Parathyroid adenoma (tissue), 2 donors: ENCODE results near the gene EXOSC10.

Experiments used
- H2AFZ ChIP-seq: fragments of 300-600 bp; sonication (generic); one replicate; pipeline ENCODE4 v1.7.0; 2017; ENCODE audit warnings: antibody characterized with exemption, mild to moderate bottlenecking
- H3K27ac ChIP-seq: fragments of 300-600 bp; sonication (generic); one replicate; pipeline ENCODE4 v1.7.0; 2017
- H3K27me3 ChIP-seq: fragments of 300-600 bp; sonication (generic); one replicate; pipeline ENCODE4 v1.7.0; 2017; ENCODE audit warnings: low read length; ENCODE audit not compliant: control insufficient read depth, insufficient read depth
- H3K36me3 ChIP-seq: fragments of 300-600 bp; sonication (generic); one replicate; pipeline ENCODE4 v1.7.0; 2017; ENCODE audit warnings: low read length; ENCODE audit not compliant: control insufficient read depth, insufficient read depth
- H3K4me1 ChIP-seq: fragments of 300-600 bp; sonication (generic); one replicate; pipeline ENCODE4 v1.7.0; 2017; ENCODE audit warnings: control low read depth
- H3K4me2 ChIP-seq: fragments of 300-600 bp; sonication (generic); one replicate; pipeline ENCODE4 v1.7.0; 2017; ENCODE audit warnings: low read length
- H3K4me3 ChIP-seq: fragments of 300-600 bp; sonication (generic); one replicate; pipeline ENCODE4 v1.7.0; 2017; ENCODE audit warnings: low read depth, low read length
- H3K79me2 ChIP-seq: fragments of 300-600 bp; sonication (generic); one replicate; pipeline ENCODE4 v1.7.0; 2017; ENCODE audit warnings: control low read depth
- H3K9ac ChIP-seq: fragments of 300-600 bp; sonication (generic); one replicate; pipeline ENCODE4 v1.7.0; 2017; ENCODE audit warnings: mild to moderate bottlenecking
- H3K9me3 ChIP-seq: fragments of 300-600 bp; sonication (generic); one replicate; pipeline ENCODE4 v1.7.0; 2017; ENCODE audit warnings: low read length; ENCODE audit not compliant: control insufficient read depth
- CTCF ChIP-seq: fragments of 300-600 bp; sonication (generic); IDR thresholded peaks from one replicate; pipeline ENCODE4 v1.7.0; 2017; ENCODE audit warnings: antibody characterized with exemption, mild to moderate bottlenecking
- donor health status: primary hyperparathyroidism.

The EXOSC10 gene

GRCh38 chr1:11129649-11130390 lies 30.2 kb upstream of the EXOSC10 start:
- no peaks in the 10 kb centered on the region for H3K9me3 ChIP-seq
- no peak for TF ChIP-seq CTCF
- no peaks in the 10 kb centered on the region for H3K27me3 ChIP-seq
- no peak overlapping the region for H3K4me3 ChIP-seq
- no peaks in the 10 kb centered on the region for H3K79me2 ChIP-seq
- no peak overlapping the region for H3K9ac ChIP-seq
- no peak overlapping the region for H3K27ac ChIP-seq
- H2AFZ ChIP-seq = no peak overlapping the region
- no peaks in the 10 kb centered on the region for H3K4me1 ChIP-seq
- no peak overlapping the region for H3K4me2 ChIP-seq
- H3K36me3 ChIP-seq = no peaks in the 10 kb centered on the region

GRCh38 chr1:11126569-11126968 lies 26.9 kb upstream of the EXOSC10 start:
- no peaks in the 10 kb centered on the region for H3K79me2 ChIP-seq
- TF ChIP-seq CTCF = no peak
- no peak overlapping the region for H3K27ac ChIP-seq
- no peaks in the 10 kb centered on the region for H3K9me3 ChIP-seq
- no peaks in the 10 kb centered on the region for H3K27me3 ChIP-seq
- H3K36me3 ChIP-seq = no peaks in the 10 kb centered on the region
- H3K4me3 ChIP-seq = no peak overlapping the region
- no peak overlapping the region for H3K4me2 ChIP-seq
- no peak overlapping the region for H2AFZ ChIP-seq
- no peaks in the 10 kb centered on the region for H3K4me1 ChIP-seq
- no peak overlapping the region for H3K9ac ChIP-seq

- Histone ChIP-seq H3K27ac (no peak overlapping the region), H3K9ac (no peak overlapping the region), H3K9me3 (no peaks in the 10 kb centered on the region), H3K27me3 (no peaks in the 10 kb centered on the region), H2AFZ (no peak overlapping the region), H3K36me3 (no peaks in the 10 kb centered on the region), H3K4me3 (no peak overlapping the region), H3K4me1 (no peaks in the 10 kb centered on the region), H3K4me2 (no peak overlapping the region), H3K79me2 (no peaks in the 10 kb centered on the region)
- TF ChIP-seq CTCF = no peak
These were observed 26.3 kb upstream of the EXOSC10 start for GRCh38 chr1:11125931-11126330.

- H3K36me3 ChIP-seq = no peaks in the 10 kb centered on the region
These were observed 25.3 kb upstream of the EXOSC10 start for GRCh38 chr1:11124965-11125364.

More at GRCh38 chr1:11124965-11125364, 25.3 kb upstream of the EXOSC10 start:
- H3K9ac ChIP-seq = no peak overlapping the region
- H3K79me2 ChIP-seq = no peaks in the 10 kb centered on the region
- no peak overlapping the region for H2AFZ ChIP-seq
- H3K27me3 ChIP-seq = no peaks in the 10 kb centered on the region
- H3K27ac ChIP-seq = no peak overlapping the region
- no peak overlapping the region for H3K4me3 ChIP-seq
- TF ChIP-seq CTCF = no peak
- H3K4me1 ChIP-seq = no peaks in the 10 kb centered on the region
- H3K4me2 ChIP-seq = no peak overlapping the region
- no peaks in the 10 kb centered on the region for H3K9me3 ChIP-seq
